HepG2 (cell line): ENCODE results near the gene GNAZ.

ENCODE experiments used
- CREB1 ChIP-seq, 2 experiments: fragments of 450-650 bp in 1 of 2; IDR thresholded peaks; 2 replicates each; pipeline ENCODE4 v1.6.1; 2016 to 2017; ENCODE audit warnings: control low read depth in 1 of 2, mild to moderate bottlenecking in 1 of 2, missing compliant biosample characterization in 1 of 2, missing genetic modification characterization in 1 of 2
- CTCF ChIP-seq: sonication (generic); formaldehyde crosslinking; IDR thresholded peaks from 2 replicates; pipeline ENCODE4 v1.5.0; 2020; ENCODE audit warnings: mild to moderate bottlenecking, missing genetic modification reagents, moderate library complexity
- EP300 ChIP-seq, 3 experiments: sonication (generic) in 1 of 3; formaldehyde crosslinking in 1 of 3; IDR thresholded peaks; 2 replicates each; pipeline versions ENCODE4 v1.5.1 to v1.6.1; 2011 to 2020; ENCODE audit warnings: low read depth in 2 of 3, low read length in 2 of 3, borderline replicate concordance in 1 of 3, improper control_type of control experiment in 1 of 3, mild to moderate bottlenecking in 1 of 3, missing genetic modification reagents in 1 of 3, moderate library complexity in 1 of 3
- EZH2 ChIP-seq: conservative IDR thresholded peaks from 2 replicates; pipeline ENCODE4 v1.6.1; 2012; ENCODE audit warnings: mild to moderate bottlenecking, low read depth, low read length, moderate library complexity
- FOXO4 ChIP-seq: sonication (generic); formaldehyde crosslinking; conservative IDR thresholded peaks from 2 replicates; pipeline ENCODE4 v1.8.1; 2023; ENCODE audit warnings: missing genetic modification reagents
- MAX ChIP-seq: IDR thresholded peaks from 2 replicates; pipeline ENCODE4 v1.6.1; 2012; ENCODE audit warnings: inconsistent platforms
- MTF1 ChIP-seq: sonication (generic); formaldehyde crosslinking; IDR thresholded peaks from 2 replicates; pipeline ENCODE4 v1.5.0; 2020; ENCODE audit warnings: missing genetic modification reagents
- TAF1 ChIP-seq: sonication (generic); formaldehyde crosslinking; IDR thresholded peaks from 2 replicates; pipeline ENCODE4 v1.4.0; 2020; ENCODE audit warnings: missing genetic modification reagents
- TEAD2 ChIP-seq: sonication (generic); formaldehyde crosslinking; IDR thresholded peaks from 2 replicates; pipeline ENCODE4 v1.9.0; 2021; ENCODE audit warnings: missing genetic modification reagents
- USF2 ChIP-seq, 2 experiments: sonication (generic) in 1 of 2; formaldehyde crosslinking in 1 of 2; IDR thresholded peaks; 2 replicates each; pipeline versions ENCODE4 v1.5.1 to v1.6.1; 2011 to 2020; ENCODE audit warnings: borderline replicate concordance in 1 of 2, low read depth in 1 of 2, low read length in 1 of 2, mild to moderate bottlenecking in 1 of 2, missing genetic modification reagents in 1 of 2, moderate library complexity in 1 of 2
- ZBTB33 ChIP-seq: sonication (generic); formaldehyde crosslinking; IDR thresholded peaks from 2 replicates; pipeline ENCODE4 v1.4.0; 2020; ENCODE audit warnings: missing genetic modification reagents
- ZNF609 ChIP-seq: sonication (generic); formaldehyde crosslinking; IDR thresholded peaks from 2 replicates; pipeline ENCODE4 v1.4.0; 2020; ENCODE audit warnings: mild to moderate bottlenecking, missing genetic modification reagents, borderline replicate concordance

GRCh38 chr22:23109441-23109978, 39.2 kb downstream of the GNAZ start:
- TF ChIP-seq USF2 (IDR thresholded peaks at IDR 0.05; ENCODE audit: low read depth, low read length) (no peak), USF2 (CRISPR knock-in tag; IDR thresholded peaks at IDR 0.05; ENCODE audit: borderline replicate concordance) (no peak), CTCF (CRISPR knock-in tag) (no peak), FOXO4 (CRISPR knock-in tag) (no peak), ZNF609 (CRISPR knock-in tag) (no peak), TAF1 (CRISPR knock-in tag) (no peak), MTF1 (CRISPR knock-in tag) (no peak), CREB1 (IDR thresholded peaks at IDR 0.05) (no peak), CREB1 (CRISPR knock-in tag; IDR thresholded peaks at IDR 0.05) (no peak), ZBTB33 (no peak), MAX (no peak), EP300 (IDR thresholded peaks at IDR 0.05; ENCODE audit: low read depth in 2 of 2, low read length in 2 of 2) (no peak), EP300 (CRISPR knock-in tag; IDR thresholded peaks at IDR 0.05; ENCODE audit: borderline replicate concordance) (no peak), EZH2 (no peak), TEAD2 (CRISPR knock-in tag) (no peak)
